Hematopoietic multipotent progenitor cell treated with erythropoietin and hydrocortisone succinate and interleukin-3 and kit ligand, for 4 days (in vitro differentiated cells): ENCODE measurements around the gene TP53I13.

Experiments
- DNase-seq: peaks from one replicate; pipeline ENCODE4 v3.0.0-alpha.2; 2015

The TP53I13 gene

DNA sequence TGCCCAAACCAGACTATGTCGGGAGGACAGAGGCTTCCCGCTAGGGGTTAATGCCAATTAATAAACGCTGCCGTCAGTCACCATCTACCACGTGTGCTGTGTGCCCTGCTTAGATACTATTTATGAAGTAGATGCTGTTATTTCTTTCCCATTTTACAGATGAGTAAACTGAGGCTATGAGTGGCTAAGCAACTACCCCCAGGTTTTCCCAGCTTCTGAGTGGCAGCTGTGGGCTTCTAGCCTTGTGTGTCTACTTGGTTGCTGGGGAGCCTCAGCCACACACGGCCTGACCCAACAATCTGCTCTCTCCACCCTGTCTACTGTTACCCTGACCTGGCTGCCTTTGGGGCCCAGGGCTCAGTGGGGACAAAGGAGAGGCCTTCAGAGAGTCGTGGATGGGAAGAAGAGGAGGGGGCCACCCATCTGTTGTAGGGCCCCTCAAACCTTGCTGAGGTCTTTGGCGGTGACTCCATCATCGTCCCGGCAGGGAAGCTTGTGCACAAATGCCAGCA lies 13.8 kb downstream of the TP53I13 start:
- DNase-seq = no peak

DNA sequence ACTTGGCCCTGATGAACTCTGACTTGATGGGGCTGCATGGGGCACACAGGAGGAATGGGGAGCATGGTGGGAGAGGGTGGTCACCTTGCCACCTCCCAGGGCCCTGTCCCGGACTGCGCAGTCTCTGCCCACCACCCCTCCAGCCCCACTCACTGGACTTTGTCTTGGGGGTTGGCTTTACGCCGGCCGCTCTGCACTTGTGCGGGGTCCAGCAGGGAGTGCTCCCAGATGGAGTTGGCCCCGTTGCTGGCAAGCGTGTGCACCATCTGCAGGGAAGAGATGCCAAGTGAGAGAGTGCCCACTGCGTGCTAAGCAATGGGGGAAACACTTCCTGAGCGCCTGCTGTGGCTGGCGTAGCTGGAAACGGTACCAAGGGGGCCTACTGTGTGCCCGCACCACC lies 14.3 kb downstream of the TP53I13 start:
- no peak for DNase-seq

DNA sequence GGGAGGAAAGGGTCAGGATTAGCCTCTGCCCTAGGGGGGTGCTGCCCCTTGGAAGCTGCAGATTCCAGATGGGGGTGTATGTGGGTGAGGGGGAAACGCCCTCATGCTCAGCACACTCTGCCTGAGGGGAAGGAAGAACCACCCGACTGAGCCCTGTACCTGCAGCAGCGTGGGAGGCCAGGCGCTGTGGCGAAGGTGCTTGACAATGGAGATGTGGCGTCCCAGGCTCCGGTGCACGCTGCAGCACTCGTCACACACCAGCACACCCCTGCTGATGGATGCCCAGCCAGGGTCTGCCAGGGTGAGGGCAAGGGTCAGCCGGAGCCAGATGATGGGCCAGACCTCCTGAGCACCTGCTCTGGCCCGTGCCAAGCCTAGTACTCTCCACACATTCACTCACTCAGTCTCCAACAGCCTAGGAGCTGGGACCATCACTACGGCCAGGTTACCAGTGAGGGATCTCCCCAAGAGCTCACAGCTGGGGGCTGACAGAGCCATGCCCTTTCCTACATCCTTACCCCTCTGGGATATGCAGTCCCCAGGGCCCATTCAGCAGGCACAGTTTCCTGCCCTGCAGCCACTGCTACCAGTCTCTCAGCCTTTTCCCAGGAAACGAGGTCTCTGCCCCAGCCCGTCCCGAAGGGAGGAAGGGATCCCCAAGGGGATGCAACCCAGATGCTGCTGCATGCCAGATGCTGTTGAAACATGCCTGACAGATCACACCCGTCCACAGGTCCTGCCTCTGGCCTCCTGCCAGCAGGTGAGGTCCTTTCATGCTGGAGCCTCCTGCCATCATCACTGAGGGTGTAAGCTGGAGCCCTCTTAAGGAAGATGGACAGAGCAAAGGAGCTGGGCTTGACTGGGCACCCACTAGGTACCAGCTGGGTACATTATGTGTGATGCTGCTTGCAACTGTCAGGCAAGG lies 15.1 kb downstream of the TP53I13 start:
- no peak for DNase-seq

DNA sequence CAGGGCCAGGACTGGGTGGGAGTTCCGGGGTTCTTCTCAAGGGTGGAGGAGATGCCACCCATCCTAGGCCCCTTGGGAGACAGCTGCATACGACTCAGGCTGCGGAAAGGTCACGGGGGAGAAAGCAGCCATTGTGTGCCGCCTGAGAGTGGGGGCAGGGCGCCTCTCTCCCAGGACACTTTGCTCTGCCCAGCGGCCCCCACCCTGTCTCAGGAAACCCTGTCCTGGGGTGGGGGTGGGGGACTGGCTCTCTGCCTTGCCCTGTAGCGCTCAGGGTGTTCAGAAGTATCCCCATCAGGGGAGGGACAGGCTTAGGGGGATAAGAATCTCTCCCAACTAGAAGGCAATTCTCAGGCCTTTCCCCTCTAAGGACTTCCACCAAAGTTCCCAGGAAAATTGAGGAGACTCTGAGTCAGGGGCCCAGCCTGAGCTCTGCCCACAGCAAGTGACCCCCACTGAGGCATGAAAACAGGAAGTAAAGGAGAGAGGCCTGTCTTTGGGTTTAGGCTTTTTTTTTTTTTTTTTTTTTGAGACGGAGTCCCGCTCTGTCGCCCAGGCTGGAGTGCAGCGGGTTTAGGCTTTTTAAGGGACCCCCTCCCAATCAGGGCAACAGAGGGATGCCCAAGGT lies 16.1 kb downstream of the TP53I13 start:
- peak; percentile 53 for DNase-seq

DNA sequence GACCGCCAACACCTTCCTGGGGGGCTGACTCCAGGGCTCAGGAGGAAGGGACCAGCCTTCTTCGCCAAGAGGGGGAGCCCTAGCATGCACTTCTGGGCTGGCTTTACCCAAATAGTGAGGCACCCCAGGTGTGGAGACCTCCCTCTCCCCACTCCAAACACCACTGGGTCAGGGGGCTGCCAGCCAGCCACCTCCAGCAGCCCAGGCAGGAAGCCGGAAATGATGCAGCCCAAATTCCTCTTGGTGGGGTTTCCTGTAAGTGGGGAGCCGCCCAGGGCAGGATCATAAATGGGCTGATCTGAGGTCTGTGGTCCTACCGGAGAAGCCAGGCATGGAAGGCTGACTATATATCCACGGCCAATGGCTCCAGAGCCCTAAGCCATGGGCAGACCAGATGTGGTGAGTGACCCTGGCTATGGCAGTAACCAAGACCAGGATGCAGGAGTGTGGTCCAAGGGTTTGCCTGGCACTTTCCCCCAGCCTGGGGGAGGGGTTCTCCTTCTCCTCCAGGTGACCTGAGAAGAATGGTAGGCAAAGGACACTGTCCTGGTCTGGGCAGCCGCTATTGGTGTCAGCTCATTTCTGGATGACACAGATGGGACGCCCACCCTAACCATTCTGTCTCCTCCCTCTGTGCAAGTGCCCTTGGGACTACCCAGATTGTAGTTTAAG lies 16.7 kb downstream of the TP53I13 start:
- peak; percentile 63 for DNase-seq

DNA sequence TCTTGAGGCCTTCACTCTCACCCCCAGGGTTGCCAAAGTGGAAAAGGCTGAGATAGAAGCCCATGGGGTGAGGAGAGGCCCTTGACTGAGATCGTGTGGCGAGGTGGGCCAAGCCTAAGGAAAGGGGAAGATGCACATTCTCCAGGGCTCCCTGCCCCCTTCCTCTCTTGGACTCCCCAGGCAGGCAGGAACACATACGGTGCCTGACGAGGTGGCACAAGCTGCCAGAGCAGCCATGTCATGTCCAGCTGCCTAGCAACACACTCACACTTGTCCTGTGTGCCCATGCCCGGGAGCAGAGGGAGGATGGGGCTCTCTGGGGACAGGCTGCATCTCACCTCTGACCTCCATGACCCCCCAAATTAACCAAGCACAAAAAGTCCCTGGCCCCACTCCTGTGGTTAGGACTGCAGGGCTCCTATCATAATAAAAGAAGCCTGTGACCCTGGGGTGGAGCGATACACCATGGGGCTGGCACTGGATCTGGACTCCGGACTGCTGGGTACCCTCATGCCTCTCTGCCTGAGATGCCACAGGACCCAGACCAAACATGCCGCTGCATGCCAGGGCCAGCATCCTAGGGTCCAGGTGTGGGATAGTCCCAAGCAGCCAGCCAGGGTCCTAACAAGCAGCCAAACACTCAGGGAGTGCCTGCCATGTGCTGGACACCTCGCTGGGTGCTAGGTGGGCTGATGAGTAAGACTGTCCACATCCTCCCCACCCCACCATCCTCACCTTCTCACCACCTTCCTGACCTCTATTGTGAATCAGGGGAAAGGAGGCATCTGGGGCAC lies 18.4 kb downstream of the TP53I13 start:
- DNase-seq = peak; percentile 26

DNA sequence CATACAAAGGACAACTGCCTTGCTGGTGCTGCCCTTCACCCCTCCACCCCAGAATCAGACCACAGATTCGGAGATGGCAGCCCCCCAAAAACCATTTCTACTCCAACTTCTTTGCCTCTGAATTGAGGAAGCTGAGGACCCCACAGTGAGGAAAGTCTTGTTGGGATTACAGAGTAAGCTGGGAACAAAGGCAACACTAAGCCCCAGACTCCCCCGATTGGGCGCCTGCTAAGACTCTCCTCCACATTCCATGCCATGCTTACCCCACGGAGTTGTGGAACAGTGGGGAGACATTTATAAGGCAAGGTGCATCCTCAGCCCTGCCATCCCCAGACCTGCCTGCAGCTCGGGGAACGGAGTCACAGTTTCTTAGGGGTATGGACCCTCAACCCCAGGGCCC lies 19.1 kb downstream of the TP53I13 start:
- no peak for DNase-seq

DNA sequence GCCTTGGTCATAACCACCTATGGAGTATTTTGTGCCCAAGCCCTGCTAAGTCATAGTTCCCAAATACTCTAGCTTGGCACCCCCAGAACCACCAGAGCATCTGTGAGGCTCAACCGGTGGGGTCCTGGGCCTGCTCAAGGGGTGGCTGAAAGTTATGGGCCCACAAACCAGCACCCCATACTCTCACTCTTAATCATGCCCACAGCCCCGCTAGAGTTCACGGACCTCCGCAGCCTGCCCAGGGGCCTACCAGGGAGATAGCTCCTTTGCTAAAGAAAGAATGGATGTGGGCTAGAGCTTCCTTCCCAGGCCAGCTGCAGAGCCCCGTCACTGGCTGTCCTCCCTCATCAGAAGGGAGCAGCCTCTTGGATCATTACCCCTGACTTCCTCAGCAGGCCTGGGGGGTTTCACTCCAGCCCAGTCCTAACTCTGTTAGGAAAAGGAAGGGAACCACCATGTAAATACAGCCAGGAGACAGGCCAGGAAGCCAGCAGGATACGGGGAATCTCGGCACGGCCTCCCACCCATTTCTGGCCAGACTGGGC lies 19.6 kb downstream of the TP53I13 start:
- peak; percentile 24 for DNase-seq

DNA sequence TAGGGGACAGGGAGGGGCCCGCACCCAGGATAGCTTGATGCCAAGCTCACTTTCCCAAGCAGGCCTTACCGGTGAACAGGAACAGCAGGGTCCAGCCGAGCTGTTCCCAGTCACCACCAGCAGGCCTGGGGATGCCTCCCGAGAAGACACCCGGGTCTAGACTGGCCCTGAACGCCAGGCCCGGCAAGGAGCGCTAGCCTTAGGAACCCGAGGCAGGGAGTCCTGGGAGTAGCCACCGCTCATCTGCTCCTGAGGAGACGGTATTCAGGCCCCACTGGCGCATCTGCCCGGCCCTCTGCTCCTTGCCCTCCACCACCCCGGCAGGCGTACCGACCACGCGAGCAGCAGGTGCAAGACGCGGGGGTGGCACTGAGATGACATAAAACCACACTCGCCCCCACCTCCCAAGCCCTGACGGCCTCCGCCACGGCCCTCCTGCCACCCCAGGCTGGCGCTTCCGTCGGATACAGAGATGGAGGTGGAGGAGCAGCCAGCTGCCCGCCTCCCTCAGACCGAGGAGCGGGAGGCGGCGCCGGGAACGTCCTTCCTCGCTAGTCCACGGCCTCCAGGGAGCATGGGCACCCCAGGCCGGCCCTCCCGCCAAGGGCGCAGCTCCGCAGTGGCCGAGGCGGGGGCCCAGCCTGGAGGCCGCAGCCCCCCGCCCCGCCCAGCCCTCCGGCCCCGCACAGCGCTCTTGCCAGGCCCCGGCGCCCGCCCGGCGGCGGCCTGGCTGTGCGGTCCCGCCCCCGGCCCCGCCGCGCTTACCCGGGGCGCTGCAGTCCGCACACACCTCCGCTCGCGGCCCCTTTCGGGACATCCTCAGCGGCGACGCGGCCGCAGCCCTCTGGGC lies 20.3 kb downstream of the TP53I13 start:
- DNase-seq = peak; percentile 55

DNA sequence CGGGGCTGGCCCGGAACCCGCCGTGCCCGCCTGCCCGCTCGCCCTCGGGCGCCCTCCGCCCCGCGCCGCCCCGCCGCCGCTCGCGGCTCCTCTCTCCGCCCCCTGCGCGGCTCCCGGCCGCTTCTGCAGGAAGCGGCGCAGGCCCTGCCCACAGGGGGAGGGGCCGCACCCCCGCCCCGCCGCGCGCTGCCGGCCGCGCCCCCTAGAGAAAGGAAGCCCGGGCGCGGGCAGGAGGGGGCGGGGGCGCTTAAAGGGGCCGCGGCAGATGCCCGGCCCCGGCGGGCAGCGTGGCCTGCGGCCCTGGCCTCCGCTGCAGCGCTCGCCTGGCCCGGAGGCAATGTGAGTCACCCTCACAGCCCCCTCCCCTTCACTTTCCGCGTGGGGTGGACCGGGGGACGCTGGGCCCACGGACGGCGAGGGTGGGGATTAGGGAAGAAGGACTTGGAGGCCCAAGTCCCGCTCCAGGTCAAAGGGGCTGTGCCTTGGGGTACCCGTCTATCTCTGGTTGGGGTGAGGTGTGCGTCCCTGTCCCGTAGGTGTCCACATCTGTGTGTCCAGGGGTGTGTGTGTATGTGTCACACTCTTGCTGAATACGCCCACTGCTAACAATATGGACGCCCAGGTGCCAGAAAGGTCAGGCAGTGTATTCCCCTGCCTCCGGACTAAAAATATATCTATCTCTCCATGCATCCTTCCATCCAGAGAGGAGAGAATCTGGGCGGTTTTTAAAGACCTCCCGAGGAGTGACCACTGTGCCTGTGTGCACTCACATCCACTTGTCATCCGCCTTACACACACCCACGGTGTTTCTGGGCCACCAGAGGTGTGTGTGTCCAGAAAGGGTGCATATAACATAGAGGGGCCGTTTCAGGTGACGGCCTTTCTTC lies 21.3 kb downstream of the TP53I13 start, which contains the start of gene GIT1:
Gene GIT1, minus strand, starts transcription at position 125 of the 887 bp plus-strand sequence. CDS start 270 bp downstream, outside the sequence.
- DNase-seq = peak; percentile 95

DNA sequence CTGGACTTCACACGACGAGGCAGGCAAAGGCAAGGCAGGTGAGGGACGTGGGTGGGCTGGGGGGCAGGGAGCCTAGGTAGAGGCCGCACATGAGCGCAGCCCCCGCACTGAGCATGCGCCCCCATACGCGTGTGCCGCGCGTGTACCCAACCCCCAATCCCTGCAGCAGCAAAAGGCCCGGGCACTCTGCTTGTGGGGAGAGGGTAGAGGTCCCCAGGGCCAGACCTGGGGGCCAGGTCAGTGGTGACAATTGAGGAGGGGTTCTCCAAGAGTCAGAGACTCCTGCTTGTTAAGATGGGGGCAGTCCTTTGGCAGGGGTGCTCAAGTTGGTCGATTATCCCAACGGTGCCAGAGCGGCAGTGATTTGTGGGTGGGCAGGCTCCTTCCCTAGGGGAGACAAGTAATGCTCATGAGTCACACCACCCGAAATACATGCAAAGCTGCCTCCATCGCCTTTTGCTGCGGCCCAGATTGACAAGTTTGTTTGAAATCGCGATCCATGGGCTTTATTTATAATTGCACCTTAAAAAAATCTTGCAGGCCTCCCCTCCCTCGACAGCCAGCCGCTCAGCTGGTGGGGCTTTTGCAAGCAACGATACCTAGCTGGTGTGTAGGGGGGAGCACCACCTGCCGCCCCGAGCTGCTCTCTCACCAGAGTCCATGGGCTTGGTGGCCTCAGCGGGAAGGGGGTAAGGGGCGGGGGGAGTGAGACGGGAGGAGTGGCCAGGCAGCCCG lies 22.1 kb downstream of the TP53I13 start:
- DNase-seq = peak; percentile 40

DNA sequence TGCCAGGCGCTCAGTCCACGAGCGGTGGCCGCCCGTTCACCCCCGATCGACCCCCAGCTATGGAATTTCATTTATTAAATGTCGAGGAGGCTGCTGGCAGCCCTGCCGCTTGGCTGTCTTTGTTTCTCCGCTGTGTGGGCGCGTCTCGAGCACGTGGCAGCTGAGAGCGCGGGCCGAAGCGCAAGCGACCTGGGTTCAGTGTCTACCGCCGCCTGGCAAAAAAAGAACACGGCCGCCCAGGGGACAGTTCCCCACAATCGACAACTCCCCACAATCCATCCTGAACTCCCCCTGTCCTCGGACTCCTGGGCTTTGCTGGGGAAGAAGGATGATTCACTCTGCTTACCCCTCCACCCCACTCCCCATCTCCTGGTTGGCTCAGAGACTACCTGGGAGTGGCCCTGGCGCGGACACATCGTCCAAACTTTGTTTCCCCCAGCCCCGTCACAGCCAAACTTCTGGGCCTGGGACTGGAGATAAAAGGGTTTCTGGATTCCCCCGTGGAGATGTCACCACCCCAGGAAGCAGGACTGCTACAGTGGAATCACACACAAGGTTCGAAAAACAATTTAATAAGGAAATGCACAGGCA lies 22.7 kb downstream of the TP53I13 start:
- peak; percentile 72 for DNase-seq

DNA sequence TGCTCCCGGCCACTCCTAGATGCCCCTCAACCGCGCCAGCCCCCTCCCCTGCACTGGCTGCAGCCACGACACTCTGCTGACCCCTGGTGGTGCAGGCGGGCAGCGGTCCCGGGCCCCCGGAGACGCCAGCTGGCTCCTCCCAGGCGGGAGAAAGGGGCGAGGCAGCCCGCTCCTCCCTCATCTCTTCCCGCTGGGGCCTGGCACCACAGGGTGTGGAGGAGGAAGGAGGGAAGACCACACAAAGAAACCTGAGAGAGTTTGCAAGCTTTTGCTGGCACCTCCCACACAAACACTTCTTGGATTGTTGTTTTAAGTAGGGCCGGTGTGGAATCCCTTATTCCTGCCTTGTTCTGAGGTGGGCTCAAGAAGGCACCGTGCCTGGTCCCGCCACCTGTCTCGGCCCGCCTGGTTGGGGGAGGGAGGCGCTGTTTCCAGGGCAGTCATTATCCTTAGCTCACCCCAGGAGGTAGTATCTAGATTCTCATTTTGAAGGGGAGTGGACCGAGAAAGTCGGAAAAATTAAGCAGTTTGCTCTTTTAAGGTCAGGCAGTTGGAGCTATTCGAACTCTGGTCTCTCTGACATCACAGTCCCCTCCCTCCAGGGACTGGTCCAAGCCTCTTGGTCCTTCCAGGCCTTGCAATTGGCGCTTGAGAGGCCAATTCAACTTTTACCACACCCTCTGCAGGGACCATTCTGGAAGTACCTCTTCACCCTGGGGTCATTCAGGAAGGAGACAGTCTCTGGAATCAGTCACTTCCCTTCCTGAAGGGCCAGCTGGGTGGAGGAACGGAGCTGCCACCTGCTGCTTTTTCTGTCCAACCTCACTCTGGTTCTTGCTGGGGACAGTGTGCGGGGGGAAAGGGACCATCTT lies 23.5 kb downstream of the TP53I13 start:
- peak; percentile 92 for DNase-seq

DNA sequence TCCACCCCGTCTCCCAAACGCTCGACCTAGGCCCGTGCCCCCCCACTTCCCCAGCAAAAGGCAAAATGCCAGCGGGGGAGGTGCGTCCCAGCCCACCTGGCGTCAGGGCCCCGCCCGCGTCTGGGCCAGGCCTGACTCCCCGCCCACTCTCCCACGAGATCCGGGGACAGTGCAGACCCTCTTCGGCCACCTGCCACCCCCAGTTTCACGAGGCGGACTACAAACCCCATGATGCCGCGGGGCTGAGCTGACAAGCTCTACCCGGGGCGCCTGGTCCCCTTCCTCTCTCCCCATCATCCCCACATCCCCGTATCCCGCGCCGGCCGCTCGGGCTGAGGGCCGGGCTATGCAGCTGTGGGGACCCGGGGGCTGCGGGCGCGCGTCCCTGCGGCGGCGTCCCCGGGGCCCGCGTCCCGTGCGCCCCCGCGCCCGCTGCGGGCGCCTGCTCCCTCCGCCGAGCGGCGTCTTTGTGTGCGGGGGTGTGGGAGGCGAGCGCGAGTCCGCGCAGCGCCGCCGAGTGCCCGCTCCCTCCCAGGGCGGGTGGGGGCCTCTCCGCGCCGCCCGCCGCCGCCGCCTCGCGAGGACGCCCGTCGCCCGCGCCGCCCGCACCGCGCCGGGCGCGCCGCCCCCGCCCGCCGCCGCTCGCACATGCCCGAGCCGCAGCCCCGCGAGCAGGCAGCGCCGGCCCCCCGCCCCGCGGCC lies 24.5 kb downstream of the TP53I13 start, which contains the start of gene ANKRD13B:
Gene ANKRD13B, plus strand, starts transcription at position 283 of the 702 bp plus-strand sequence. CDS start 490 bp downstream, outside the sequence.
- peak; percentile 71 for DNase-seq

DNA sequence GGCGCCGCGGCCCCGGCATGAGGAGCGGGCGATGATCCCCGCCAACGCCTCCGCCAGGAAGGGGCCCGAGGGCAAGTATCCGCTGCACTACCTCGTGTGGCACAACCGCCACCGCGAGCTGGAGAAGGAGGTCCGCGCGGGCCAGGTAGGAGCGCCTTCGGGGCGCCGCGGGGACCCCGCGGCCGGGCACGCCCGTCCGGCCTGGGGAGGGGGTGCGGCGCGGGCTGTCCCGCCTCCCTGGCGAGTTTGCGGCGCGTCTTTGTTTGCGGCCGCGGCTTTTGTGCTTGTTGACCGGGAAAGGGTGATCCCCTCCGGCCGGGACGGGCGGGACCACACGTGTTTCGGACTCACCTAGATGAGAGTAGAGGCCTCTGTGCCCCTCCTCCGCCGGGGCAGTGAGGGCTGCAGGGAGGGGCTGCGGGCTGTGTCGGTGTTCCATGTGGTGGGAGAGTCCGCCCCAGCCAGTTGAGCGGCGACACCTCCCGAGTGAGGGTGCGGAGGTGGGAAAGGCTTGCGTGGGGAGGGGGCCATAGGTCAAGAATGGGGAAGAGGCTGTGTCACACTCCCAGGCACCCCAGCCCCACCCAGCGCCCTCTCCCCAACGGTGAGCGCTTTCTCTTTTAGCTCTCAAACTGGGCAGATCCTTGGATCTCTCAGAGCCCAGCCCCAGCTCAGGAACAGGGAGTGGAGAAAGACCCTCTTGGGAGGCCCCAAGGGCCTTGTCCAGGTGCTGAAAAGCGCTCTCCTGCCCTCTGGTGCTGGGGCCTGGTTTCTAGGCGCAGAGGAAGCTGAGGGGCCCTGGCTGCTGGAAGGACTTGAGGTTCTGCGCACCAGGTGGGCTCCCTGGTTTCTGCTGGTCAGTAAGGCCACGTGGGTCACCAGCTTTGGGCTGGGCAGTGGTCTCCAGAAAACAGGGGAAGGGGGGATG lies 25.4 kb downstream of the TP53I13 start:
- DNase-seq = peak; percentile 70

DNA sequence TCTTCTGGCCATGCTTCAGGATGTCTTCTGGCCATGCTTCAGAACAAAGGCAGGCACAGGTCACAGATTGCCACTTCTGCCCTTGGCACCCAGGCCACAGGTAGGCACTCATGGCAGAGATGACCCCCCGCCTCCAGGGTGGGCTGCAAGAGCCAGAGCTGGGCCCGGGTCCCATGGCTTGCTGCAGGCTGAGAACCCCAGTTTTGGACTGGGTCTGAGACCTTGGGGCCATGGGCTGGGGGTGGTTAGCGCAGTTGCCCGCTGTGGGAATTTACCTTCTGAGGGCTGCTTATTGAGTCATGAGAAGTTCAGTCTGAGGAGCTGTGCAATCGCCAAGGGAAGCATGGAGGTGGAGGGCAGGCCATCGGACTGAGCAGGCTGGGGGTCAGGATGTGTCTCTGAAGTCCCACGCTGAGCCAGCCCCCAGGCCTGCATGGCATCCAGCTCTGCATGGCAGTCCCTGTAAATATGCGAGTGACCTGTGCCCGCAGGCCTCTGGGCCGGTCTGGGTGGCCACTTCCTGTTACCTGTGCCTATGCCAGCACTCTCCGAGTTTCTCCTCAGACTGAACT lies 26.1 kb downstream of the TP53I13 start:
- no peak for DNase-seq
